ENCODE data around the gene PTPN11.

Gene PTPN11

DNA sequence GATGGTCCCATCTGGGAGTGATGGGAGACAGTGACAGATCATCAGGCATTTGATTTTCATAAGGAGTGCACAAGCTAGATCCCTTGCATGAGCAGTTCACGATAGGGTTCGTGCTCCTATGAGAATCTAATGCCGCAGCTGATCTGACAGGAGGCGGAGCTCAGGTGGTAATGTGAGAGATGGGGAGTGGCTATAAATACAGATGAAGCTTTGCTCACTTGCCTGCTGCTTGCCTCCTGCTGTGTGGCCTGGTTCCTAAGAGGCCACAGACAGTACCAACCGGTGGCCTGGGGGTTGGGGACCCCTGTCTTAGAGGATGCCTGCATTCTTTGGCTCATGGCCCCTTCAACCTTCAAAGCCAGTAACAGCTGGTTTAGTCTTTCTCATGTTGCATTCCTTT is 130.3 kb downstream of the PTPN11 start:
- no peak overlapping the region for H3K27ac Mint-ChIP-seq
- H3K4me3 Mint-ChIP-seq = no peak overlapping the region
- no peaks in the 10 kb centered on the region for H3K4me1 Mint-ChIP-seq (ENCODE audit: low read depth)
- peaks cover 22% of the 10 kb centered on the region for H3K27me3 Mint-ChIP-seq
- no peaks in the 10 kb centered on the region for H3K36me3 Mint-ChIP-seq (ENCODE audit: low read depth)
- no peaks in the 10 kb centered on the region for H3K9me3 Mint-ChIP-seq

DNA sequence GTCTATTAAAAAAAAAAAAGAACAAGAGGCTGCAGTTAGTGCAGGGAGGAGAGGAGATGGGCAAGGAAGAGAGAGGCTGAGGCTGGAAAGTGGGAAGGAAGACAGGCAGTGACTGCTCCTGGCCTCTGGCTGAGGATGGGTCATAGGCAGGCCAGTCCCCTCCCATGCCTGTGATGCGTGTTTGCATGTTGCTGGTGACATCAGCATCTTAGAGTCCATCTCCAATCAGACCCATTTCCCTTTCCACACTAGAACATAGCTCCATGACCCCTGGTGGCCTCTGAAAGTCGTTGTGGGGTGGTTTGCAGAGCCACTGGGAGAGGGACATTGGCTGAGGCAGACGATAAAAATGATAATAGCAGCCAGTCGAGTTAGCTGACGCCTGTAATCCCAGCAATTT is 132.9 kb downstream of the PTPN11 start:
- H3K4me1 Mint-ChIP-seq (ENCODE audit: low read depth) = no peaks in the 10 kb centered on the region
- no peak overlapping the region for H3K27ac Mint-ChIP-seq
- H3K4me3 Mint-ChIP-seq = no peak overlapping the region
- no peaks in the 10 kb centered on the region for H3K9me3 Mint-ChIP-seq
- no peaks in the 10 kb centered on the region for H3K36me3 Mint-ChIP-seq (ENCODE audit: low read depth)
- peaks cover 25% of the 10 kb centered on the region for H3K27me3 Mint-ChIP-seq

DNA sequence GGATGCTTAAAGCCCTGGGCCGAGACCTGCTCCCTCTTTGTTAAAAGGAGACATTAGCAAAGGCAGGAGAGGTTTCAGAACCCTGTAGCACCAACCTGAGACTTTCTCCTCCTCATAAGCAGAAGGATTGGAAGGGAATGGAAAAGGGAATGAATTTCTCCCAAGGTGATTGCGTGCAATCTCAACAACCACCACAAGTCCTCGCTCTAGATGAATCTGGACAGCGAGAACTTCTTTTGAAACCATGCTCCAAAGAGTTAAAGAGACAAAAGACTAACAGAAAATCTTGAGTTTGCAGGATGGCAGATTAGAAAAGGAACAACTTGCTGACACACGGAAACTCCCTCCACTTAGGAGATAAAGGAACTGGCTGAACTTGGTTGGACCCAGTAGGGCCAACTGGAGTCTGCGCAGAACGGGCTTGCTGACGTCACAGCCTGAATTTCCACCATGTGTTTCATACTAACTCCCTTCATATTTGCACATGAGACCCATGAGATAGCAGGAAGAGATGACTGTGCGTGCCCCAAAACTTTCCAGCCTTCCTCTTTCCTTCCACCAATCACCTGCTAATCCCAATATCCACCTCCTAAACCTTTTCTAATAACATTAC is 137.0 kb downstream of the PTPN11 start:
- Mint-ChIP-seq H3K4me1 (ENCODE audit: low read depth) (no peaks in the 10 kb centered on the region), H3K4me3 (no peak overlapping the region), H3K27ac (no peak overlapping the region), H3K9me3 (no peaks in the 10 kb centered on the region), H3K36me3 (ENCODE audit: low read depth) (no peaks in the 10 kb centered on the region), H3K27me3 (peaks cover 11% of the 10 kb centered on the region)

DNA sequence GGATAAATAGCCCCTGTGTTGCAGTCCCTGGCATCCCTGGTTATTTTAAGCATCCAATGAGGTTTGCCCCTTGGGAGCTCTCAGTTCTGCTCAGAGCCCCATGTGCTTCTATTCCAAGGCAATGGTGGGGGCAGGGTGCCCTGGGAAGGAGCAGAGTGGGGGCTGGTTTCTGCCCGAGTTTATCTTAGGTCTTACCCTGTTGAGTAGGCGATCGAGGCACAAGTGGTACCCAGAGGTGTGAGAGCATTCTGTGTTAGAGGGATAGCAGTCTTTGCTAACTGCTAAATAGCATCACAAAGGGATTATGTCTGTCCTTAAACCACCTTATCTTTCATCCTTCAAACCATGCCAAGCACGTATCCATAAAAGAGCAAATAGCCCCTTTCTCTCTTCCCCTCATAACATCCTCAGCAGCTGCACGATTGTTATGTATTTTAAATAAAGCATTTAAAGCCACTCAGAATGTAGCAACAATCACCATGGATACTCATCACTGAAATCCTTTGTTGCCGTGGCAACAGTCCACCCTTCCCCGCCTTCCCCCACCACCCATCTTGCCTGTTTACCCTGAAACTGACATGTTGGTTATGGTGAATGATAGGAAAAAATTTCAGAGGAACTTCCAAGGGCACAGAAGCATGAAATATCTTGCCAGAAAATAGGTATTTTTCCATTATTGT is 139.3 kb downstream of the PTPN11 start:
- Mint-ChIP-seq H3K4me1 (ENCODE audit: low read depth) (no peaks in the 10 kb centered on the region), H3K36me3 (ENCODE audit: low read depth) (no peaks in the 10 kb centered on the region), H3K27ac (no peak overlapping the region), H3K4me3 (no peak overlapping the region), H3K9me3 (no peaks in the 10 kb centered on the region), H3K27me3 (peaks cover 6% of the 10 kb centered on the region)
